GM21367 (cell line): ENCODE results near the gene TMIGD1.

ENCODE experiments used
- ATAC-seq: cut with Tn5 transposase; IDR thresholded peaks from one replicate; pipeline ENCODE4 v1.9.1; 2021; ENCODE audit not compliant: unreplicated experiment

TMIGD1 gene

DNA sequence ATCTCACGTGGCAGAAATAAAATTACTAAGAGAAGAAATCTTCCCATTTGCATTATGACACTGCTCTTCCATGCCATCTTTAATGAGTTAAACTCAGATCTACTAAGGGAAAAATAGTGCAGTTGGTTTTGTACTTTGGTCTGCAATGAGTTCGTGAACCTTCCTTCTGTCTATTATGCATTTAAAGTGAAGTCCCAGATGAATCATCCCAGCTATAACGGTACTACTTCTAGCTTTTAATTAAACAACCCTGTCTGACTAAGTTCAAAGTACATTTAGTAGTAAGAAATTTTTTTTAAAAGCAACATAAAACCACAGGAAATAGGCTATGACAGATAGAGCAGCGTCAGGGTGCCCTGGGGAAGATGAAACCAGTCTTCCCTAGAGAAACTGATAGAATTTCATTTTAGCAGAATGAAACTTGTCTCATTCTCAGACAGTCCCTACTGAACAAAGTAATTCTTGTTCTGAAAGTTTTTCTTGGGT lies 1.8 kb downstream of the TMIGD1 start:
- ATAC-seq, result no peak

DNA sequence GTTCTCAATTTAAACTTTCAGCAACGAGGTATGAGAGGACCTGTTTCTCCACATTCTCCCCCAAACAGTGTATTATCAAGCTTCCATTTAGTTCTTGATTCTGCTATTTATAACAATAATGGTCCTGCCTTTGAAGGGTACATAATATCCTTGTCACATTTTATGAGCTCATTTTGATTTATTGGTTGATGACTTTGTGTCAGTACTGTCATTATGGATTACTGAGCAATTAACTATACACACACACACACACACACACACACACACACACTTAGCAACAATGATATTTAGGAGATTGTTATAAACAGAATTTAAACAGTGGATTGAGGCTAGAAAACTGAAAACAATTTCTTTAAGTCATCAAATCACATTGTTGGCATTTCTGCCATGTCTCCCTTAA lies 7.0 kb downstream of the TMIGD1 start:
- no peak for ATAC-seq

DNA sequence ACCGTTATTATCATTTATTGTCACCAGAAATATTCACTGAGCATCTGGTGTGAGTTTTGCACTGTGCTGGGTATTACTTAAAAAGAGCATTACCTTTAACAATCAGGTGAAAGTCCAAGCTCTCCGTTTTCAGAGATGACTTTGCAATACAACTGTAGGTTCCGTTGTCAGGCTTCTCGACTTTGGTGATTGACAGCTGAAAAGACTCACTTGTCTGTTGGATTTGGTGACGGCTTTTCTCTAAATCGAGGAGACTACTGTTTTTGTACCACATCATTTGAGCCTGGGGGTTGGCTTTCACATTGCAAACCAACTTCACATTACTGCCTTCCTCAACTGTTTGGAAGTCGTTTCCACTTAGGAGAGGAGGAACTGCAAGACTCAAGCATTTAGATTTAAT lies 9.1 kb downstream of the TMIGD1 start:
- ATAC-seq, result no peak

DNA sequence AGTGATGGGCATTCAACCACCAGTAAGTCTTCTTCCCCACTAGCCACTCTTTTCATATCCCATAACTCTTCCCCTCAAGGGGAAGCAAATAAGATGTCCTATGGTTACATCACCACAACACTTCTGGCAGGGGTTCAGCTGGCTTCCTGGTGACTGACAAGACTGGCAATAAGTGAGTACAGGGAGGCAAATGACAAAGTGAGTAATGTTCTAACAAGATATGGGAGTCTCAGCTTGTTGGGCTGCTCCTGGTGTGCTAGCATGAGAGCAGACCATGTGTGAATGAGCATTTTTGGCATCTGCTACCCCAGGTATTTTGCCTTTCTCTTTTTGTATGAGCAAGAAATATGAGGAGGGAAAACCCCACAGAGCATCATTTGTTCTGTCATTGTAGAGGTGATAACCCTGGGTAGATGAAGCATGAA lies 9.9 kb downstream of the TMIGD1 start:
- ATAC-seq, result no peak

DNA sequence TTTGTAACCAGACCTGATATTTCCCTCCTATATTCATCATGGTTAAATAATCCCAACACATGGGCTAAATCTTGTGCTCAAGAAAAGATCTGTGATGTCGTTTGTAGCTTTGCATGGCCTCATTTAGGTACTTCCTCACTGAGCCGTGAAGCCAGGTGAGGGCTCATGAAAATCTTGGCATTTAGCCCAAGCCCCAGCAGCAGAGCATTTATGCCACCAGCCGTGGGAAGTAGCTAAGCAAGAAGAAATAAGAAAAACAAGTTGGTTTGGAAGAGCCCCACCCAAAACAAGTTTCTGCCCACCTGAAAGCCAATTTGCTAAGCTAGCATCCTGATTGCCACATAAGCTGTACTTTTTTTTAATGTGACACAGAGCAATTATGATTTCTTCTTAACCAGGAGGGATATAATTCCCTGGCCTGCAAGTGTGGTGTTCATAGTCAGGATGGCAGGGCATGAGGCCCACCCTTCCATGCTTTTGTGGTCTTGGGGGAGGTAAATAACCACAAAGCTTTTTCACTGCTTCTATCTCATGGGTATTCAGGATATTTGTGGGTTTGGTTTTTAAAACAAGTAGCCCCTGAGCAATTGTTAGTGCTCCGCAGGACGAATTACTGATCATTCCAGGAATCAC lies 10.5 kb downstream of the TMIGD1 start:
- no peak for ATAC-seq

DNA sequence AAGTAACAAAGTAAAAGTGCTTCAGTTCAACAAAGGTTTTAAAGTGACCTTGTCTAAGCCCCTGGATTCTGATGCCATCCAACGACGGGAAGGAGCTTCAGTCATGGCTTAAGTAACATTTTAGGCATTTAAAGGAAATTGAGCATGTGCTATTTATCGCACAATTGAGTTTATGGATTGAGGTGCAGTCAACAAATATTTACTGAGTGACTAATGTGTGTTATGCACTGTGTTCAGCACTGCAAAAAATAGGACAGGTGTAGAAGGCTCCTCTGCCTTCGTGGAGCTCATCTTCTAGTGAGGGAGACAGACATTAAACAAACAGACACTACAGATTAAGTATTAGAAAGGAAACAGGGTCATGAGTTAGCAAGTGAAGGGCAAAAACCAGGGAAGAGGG lies 12.5 kb downstream of the TMIGD1 start:
- ATAC-seq, result no peak

DNA sequence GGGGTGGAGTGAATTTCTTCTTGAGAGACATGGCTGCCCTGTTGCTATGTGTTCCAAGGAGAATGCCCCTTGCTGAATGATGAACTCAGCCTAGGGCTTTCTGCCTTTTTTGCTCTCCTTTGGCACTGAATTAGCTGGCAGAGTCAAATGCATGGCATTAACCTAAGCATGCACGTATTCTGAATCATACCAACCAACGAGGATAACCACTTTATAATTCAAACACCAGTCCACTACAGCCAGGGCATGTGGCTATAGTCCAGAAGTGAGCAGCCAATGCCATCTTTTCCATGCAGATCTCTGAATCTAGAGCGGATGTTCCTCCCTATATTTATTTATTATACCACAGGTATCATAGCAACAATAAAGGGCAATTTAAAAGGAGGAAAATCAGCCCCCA lies 15.7 kb downstream of the TMIGD1 start:
- no peak for ATAC-seq

DNA sequence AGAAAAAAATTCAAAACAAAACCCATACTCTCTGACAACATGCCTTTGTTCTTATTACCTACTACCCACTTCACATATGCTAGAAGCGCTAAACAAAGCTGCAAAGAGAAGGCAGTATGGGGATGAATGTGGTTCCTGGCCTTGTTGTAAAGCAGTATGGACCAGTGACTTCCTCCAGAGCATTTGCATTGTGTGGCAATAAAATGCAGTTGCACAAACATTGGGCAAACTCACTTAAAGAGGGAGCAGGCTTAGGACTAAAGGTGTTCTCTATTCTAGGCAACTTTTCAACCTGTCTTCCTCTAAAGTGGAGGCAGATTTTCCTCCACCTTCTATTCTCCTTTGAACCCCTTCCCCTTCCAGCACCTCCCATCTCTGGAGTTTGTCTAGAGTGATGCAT lies 17.1 kb downstream of the TMIGD1 start:
- no peak for ATAC-seq

DNA sequence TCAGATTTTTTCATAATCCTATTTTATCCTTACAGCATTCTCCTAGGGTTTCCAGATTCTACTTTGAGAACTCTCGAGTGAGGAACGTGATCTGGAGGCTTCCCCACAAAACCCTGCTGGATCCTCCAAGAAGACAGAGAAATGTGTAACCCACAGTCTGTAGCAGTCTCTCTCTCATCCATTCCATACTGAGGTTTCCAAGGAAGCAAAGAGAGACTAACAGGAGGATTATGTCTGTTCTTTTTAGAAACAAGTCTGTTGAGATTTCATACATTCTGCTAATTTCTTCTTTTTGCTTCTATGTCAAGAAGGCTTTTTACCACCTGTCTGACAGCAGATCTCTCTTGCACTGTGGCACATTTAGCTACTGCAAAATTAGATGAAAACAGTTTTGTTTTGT lies 18.8 kb downstream of the TMIGD1 start:
- no peak for ATAC-seq

DNA sequence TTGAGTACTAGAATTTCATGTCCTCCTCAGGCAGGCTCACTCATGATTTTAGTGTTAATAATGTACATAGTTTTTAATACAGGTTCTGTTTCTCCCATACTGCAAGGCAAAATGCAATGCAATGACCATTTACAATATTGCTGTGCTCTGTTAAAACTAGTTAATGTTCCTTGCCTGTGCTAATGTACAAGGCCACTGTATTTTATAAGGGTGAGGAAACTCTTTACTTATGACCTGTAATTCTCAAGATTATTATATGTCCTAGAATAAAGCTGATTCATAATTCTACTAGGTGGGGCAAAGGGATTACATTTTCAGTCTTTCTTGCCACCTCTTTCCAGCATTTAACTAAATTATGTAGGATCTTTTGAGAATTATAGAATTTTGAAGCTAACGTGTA lies 19.4 kb downstream of the TMIGD1 start:
- ATAC-seq, result no peak

DNA sequence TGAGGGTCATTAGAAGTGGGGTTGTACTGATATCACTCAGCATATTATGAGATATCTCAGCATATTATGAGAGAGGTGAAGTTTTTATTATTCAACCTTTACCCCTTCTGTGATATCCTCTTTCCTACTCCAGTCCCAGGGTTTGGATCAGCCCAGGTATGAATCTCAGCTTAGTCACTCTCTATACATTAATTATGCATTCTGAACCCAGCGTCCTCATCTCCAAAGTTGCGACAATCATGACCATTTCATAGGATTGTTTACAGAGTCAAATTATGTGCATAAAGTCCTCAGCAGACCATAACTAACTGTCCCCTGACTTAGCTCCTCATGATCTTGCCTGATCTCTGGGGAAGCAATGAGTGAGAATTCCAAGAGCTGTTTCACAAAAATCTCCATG lies 21.6 kb downstream of the TMIGD1 start:
- no peak for ATAC-seq

DNA sequence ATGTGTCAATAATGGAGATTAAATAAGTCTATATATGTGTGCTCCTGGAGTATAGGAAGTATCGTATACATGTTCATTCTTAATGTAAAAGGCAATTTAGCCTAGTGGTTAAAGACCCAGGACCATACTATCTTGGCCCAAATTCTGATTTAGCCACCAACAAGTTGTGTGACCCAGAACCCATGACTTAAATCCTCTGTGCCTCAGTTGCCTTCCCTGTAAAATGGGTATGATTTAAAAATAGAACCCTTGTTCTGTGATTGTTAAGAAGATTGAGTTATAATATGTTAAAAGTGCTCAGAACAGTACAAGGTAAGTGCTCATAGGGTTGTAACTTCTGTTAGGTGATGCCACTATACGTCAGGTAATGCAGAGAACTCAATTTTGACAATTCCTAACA lies 23.3 kb downstream of the TMIGD1 start:
- no peak for ATAC-seq

DNA sequence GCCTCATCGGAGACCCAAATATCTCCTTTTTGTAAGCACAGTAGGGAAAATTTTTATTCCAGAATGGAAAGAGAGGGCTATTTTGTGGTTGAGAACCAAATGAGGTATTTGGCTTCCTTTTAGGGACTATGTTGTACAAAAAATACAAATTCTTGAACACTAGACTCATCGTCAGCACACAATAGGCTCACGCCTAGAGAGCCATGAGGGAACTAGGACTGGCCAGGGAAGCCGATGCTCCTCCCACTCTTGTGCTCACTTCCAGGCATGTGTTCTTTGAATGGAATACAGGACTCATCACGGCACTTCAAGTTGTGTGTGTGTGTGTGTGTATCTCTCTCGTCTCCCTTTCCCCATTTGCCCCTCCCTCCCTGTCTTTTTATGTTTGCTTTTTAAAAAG lies 24.3 kb downstream of the TMIGD1 start:
- no peak for ATAC-seq

DNA sequence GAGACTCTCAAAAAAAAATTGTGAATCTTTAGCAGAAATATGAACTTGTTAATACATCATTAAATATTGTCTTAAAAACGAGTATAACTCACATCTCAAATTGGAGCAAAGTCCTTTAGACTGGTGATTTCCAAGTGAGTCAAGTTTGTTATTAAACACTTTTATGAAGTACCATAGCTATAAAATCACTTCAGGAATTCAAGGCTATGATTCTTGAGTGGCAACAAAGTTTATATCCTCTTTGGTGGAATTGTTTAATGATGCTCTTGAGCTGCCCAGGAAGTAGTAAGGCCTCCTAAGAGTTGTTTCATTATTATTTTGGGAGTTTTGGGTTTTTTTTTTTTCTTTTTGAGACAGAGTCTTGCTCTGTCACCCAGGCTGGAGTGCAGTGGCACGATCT lies 25.5 kb downstream of the TMIGD1 start:
- ATAC-seq, result no peak

DNA sequence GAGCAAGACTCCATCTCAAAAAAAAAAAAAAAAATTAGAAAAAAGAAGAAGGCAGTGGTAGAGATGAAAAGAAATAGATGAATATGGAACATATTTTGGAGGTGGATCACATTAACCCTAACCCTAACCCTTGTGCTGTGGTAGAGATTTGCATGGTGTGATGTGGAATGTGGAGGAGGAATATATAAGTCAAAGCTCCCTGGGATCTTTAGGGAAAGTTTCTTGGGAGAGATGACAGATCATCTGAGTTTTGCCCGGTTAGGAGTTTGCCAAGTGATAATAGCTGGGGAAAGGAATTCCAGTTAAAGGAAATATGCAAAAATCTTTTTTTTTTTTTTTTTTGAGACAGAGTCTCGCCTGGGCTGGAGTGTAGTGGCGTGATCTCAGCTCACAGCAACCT lies 29.1 kb downstream of the TMIGD1 start:
- ATAC-seq, result no peak

DNA sequence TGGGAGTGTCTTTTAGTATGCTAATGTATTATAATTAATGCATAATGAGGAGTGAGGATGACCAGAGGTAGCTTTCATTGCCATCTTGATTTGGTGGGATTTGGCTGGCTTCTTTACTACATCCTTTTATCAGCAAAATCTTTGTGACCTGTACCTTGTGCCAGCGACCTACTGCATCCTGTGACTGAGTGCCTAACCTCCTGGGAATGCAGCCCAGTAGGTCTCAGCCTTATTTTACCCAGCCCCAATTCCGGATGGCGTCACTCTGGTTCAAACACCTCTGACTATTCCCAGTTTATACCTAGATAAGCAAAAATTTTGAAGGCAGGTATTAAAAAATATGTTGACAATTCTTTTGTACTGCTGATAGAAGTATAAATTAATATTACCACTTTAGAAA lies 31.6 kb downstream of the TMIGD1 start:
- ATAC-seq, result no peak

DNA sequence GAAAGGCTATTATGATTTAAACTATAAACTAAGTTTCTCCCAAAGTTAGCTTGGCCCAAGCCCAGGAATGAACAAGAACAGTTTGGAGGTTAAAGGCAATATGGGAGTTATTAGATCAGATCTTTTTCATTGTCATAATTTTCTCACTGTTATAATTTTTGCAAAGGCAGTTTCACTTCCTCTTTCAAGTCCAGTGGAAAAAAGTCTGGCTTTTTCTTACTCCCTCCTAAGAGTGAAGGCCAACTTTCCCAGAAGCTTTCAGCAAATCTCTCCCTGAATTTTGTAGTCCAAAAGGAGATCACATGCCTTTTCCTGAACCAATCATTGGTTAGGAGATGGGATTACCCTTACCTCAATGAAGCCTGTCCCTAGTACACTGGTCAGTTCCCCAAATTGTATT lies 33.0 kb downstream of the TMIGD1 start:
- ATAC-seq, result no peak

DNA sequence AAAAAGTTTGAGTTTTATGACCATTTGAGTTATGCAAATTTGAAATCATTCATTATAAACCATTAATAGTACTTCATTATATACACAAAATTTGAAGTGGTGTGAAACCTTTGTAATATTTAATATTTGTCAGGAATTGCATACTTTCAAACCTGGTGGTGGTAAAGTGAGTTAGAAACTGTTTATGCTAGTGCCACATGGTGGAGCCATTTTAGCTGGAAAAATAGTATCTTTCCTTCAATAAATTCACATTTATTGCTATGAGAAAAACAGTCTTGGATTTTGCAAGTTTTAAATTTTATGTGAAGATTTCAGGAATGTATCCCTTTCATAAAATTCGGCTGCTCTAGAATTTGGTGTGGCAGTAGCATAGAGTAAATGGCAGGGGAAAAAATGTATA lies 34.9 kb downstream of the TMIGD1 start:
- ATAC-seq, result no peak

DNA sequence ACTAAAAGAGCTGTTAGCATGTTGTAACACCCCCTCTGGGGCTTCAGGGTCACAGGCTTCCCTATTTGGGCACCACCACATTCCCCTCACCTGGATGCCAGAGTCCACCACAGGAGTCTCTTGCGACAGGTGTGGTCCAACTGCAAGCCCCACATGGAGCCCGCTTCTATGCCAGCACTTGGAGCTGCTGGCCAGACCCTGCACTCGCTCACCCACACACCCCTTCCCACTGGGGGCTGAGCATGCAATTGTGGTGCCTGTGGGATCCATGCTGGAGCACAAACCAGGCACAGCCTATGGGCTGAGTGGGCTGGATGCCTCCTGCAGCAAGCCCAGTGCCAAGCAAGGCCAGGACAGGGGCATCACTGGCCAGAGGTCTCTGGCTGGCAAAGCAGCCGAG lies 36.1 kb downstream of the TMIGD1 start:
- ATAC-seq, result no peak

DNA sequence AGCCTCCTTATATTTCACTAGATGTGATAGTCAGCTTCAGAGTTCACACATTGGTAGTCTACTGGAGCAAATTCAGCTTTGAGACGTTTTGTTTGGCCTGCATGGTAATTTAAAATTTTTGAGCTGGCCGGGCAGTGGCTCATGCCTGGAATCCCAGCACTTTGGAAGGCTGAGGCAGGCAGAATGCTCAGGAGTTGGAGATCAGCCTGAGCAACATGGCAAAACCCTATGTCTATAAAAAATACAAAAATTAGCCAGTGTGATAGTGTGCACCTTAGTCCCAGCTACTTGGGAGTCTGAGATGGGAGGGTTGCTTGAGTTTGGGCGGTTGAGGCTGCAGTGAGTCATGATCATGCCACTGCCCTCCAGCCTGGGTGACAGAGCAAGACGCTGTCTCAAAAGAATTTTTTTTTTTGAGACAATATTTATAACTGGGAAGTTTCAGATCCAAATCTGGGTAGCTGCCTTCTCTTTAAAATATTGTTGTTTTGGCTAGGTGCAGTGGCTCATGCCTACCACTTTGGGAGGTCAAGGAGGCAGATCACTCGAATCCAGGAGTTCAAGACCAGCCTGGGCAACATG lies 37.3 kb downstream of the TMIGD1 start:
- no peak for ATAC-seq

DNA sequence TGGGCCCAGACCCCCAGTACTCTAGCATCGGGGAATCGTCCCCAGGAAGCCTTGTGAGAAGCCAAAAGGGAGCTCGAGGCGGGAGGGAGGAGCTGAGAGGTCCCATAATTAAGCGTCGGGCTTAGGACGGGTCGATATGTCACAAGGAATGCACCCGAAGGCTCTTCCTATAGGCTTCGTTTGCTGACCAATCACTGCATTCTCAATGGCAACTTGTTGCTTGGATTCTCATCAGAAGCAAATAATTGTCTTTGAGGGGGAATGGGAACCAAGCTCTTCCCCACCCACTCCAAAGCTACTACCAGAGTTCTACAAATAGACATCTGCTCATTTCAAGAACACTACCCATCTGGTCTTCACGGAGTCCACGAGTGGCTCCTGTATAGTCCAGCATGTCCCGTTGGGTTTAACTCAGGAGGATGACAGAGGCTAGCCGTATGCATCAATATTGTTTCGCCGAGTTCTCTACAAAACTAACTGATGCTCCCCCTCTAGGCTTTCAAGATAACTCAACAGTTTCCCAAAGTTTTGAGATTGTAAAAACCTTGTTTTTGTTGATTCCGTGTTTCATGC lies 41.5 kb downstream of the TMIGD1 start:
- ATAC-seq, result no peak

DNA sequence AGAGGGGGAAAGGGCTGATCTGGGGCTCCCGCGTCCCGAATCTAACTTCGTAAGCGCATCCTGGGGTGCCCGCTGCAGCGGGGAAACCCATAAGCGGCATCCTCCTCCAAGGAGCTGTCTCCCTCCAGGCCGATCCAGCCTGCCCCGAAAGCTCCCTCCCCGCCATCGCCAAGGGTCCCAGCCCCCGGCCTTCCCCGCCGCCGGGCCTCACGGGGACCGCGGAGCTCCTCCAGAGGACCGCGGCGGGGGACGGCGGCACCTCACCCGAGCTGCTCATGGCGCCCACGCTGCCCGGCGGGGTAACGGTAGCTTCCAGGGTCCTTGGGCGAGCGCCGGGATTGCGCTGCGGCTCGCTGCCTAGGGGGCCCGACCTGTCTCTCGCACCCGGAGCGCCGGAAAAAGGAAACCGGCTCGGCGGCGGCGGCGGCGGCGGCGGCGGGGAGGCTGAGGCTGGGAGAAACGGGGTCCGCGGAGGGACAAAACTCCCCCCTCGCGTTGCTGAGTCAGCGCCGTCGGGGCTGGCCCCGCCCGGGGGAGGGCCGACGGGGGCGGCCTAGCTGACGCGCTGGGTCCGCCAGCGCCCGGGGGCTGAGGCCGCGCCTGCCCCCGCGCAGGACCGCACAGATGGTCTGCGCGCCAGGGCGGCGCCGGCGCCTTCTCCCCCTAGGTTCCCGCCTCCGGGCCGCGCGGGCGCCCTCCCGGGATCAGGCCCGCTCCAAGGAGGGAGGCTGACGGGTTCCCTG lies 42.1 kb downstream of the TMIGD1 start, which contains the start of gene BLMH:
BLMH (minus strand) TSS at position 402 of the 743 bp plus-strand sequence; CDS start at position 277, 125 bp downstream.
- peak; percentile 60 for ATAC-seq
